ENCODE measurements around the gene CADPS.

The CADPS gene

GRCh38 chr3:62805580-62806277 is 69.5 kb downstream of the CADPS start:
- no peak for DNase-seq

- DNase-seq = no peak
Observed at GRCh38 chr3:62805106-62805505, 70.1 kb downstream of the CADPS start.

- DNase-seq = no peak
Observed at GRCh38 chr3:62803276-62803675, 71.9 kb downstream of the CADPS start.

- DNase-seq = no peak
Observed at GRCh38 chr3:62798000-62798399, 77.2 kb downstream of the CADPS start.

GRCh38 chr3:62797132-62797531 is 78.1 kb downstream of the CADPS start:
- no peak for DNase-seq

GRCh38 chr3:62795978-62796657 is 79.1 kb downstream of the CADPS start:
- DNase-seq = no peak

GRCh38 chr3:62793946-62794345 is 81.3 kb downstream of the CADPS start:
- no peak for DNase-seq

GRCh38 chr3:62785384-62785783 is 89.8 kb downstream of the CADPS start:
- DNase-seq = no peak

GRCh38 chr3:62781121-62781520 is 94.1 kb downstream of the CADPS start:
- no peak for DNase-seq

GRCh38 chr3:62777674-62778073 is 97.5 kb downstream of the CADPS start:
- no peak for DNase-seq

GRCh38 chr3:62777130-62777529 is 98.1 kb downstream of the CADPS start:
- DNase-seq = no peak

- no peak for DNase-seq
Observed at GRCh38 chr3:62774221-62774620, 101.0 kb downstream of the CADPS start.

- no peak for DNase-seq
Observed at GRCh38 chr3:62771331-62772072, 103.7 kb downstream of the CADPS start.

- no peak for DNase-seq
Observed at GRCh38 chr3:62768896-62769295, 106.3 kb downstream of the CADPS start.

GRCh38 chr3:62761711-62762110 is 113.5 kb downstream of the CADPS start:
- no peak for DNase-seq

- DNase-seq = no peak
Observed at GRCh38 chr3:62761311-62761710, 113.9 kb downstream of the CADPS start.

GRCh38 chr3:62758296-62759066 is 116.7 kb downstream of the CADPS start:
- DNase-seq = no peak

- DNase-seq = no peak
Observed at GRCh38 chr3:62757045-62757444, 118.2 kb downstream of the CADPS start.

GRCh38 chr3:62755285-62755684 is 119.9 kb downstream of the CADPS start:
- DNase-seq = no peak

GRCh38 chr3:62749657-62750056 is 125.6 kb downstream of the CADPS start:
- no peak for DNase-seq

GRCh38 chr3:62749130-62749529 is 126.1 kb downstream of the CADPS start:
- no peak for DNase-seq

- DNase-seq = no peak
Observed at GRCh38 chr3:62737449-62737848, 137.8 kb downstream of the CADPS start.

GRCh38 chr3:62735510-62735909 is 139.7 kb downstream of the CADPS start:
- no peak for DNase-seq

Data from AML-193 (cell line).